Mesenchymal stem cell (in vitro differentiated cells and primary cell): Measurements from ENCODE around the gene SMIM10L1.

Experiments used
- DNase-seq: peaks from one replicate; pipeline ENCODE4 v3.0.0-alpha.2; 2013
- H2AFZ ChIP-seq: one replicate; pipeline ENCODE4 v1.6.1; 2013; ENCODE audit warnings: low read depth, mild to moderate bottlenecking, control low read depth, inconsistent platforms, low read length, moderate library complexity
- H2AK5ac ChIP-seq: 2 replicates; pipeline ENCODE4 v1.6.1; 2013; ENCODE audit warnings: low read length, moderate library complexity, mild to moderate bottlenecking, inconsistent platforms; ENCODE audit not compliant: severe bottlenecking
- H2BK120ac ChIP-seq: one replicate; pipeline ENCODE4 v1.6.1; 2013; ENCODE audit warnings: low read depth, mild to moderate bottlenecking, inconsistent platforms, low read length, moderate library complexity
- H2BK12ac ChIP-seq, 2 experiments: one replicate each; pipeline ENCODE4 v1.6.1; 2013; ENCODE audit warnings: inconsistent platforms in 2 of 2, low read length in 2 of 2, mild to moderate bottlenecking in 2 of 2, moderate library complexity in 2 of 2, control low read depth in 1 of 2
- H2BK15ac ChIP-seq: one replicate; pipeline ENCODE4 v1.6.1; 2013; ENCODE audit warnings: mild to moderate bottlenecking, low read depth, inconsistent platforms; ENCODE audit not compliant: poor library complexity, severe bottlenecking
- H2BK5ac ChIP-seq: 2 replicates; pipeline ENCODE4 v1.6.1; 2013; ENCODE audit warnings: low read depth, mild to moderate bottlenecking, low read length, control low read depth, inconsistent platforms; ENCODE audit not compliant: poor library complexity, severe bottlenecking
- H3K14ac ChIP-seq, 2 experiments: one replicate each; pipeline ENCODE4 v1.6.1; 2013; ENCODE audit warnings: inconsistent platforms in 2 of 2, low read length in 2 of 2, control low read depth in 1 of 2, mild to moderate bottlenecking in 1 of 2, moderate library complexity in 1 of 2
- H3K18ac ChIP-seq, 2 experiments: one replicate each; pipeline ENCODE4 v1.6.1; 2013; ENCODE audit warnings: inconsistent platforms in 2 of 2, low read length in 2 of 2, control low read depth in 1 of 2, low read depth in 1 of 2, mild to moderate bottlenecking in 1 of 2
- H3K23ac ChIP-seq, 2 experiments: one replicate each; pipeline ENCODE4 v1.6.1; 2013; ENCODE audit warnings: inconsistent platforms in 2 of 2, low read length in 2 of 2, mild to moderate bottlenecking in 2 of 2, moderate library complexity in 2 of 2, control low read depth in 1 of 2
- H3K27ac ChIP-seq: 2 replicates; pipeline ENCODE4 v1.5.1; 2013; ENCODE audit warnings: mild to moderate bottlenecking, moderate library complexity, low read length, control low read depth, inconsistent platforms; ENCODE audit not compliant: poor library complexity, severe bottlenecking
- H3K27me3 ChIP-seq, 2 experiments: 2 replicates each; pipeline versions ENCODE4 v1.6.1 to v1.7.0; 2013; ENCODE audit warnings: low read length in 2 of 2, mild to moderate bottlenecking in 2 of 2, moderate library complexity in 2 of 2, control low read depth in 1 of 2, inconsistent platforms in 1 of 2; ENCODE audit not compliant: control insufficient read depth in 1 of 2, insufficient read depth in 1 of 2
- H3K36me3 ChIP-seq, 2 experiments: 2 replicates each; pipeline versions ENCODE4 v1.6.1 to v1.7.0; 2013; ENCODE audit warnings: low read length in 2 of 2, control low read depth in 1 of 2, inconsistent platforms in 1 of 2, low read depth in 1 of 2, mild to moderate bottlenecking in 1 of 2; ENCODE audit not compliant: insufficient read depth in 2 of 2, control insufficient read depth in 1 of 2
- H3K4ac ChIP-seq, 2 experiments: one replicate each; pipeline ENCODE4 v1.6.1; 2013; ENCODE audit warnings: inconsistent platforms in 2 of 2, low read length in 2 of 2, mild to moderate bottlenecking in 2 of 2, moderate library complexity in 2 of 2, control low read depth in 1 of 2, low read depth in 1 of 2
- H3K4me1 ChIP-seq: 2 replicates; pipeline ENCODE4 v1.6.1; 2013; ENCODE audit warnings: low read depth, low read length, control low read depth; ENCODE audit not compliant: control insufficient read depth, insufficient read depth
- H3K4me2 ChIP-seq: 2 replicates; pipeline ENCODE4 v1.6.1; 2013; ENCODE audit warnings: low read length, mild to moderate bottlenecking, inconsistent platforms; ENCODE audit not compliant: poor library complexity, severe bottlenecking
- H3K4me3 ChIP-seq, 2 experiments: 2 replicates each; pipeline versions ENCODE4 v1.5.1 to v1.7.0; 2013; ENCODE audit warnings: low read length in 2 of 2, mild to moderate bottlenecking in 2 of 2, control low read depth in 1 of 2, low read depth in 1 of 2; ENCODE audit not compliant: insufficient read depth in 1 of 2
- H3K79me1 ChIP-seq: replicated peaks from 2 replicates; pipeline ENCODE4 v1.6.1; 2013; ENCODE audit warnings: mild to moderate bottlenecking, control low read depth, low read length, inconsistent platforms; ENCODE audit not compliant: poor library complexity, severe bottlenecking
- H3K9ac ChIP-seq: 2 replicates; pipeline ENCODE4 v1.7.0; 2013; ENCODE audit warnings: mild to moderate bottlenecking, low read length, moderate library complexity
- H3K9me3 ChIP-seq: 2 replicates; pipeline ENCODE4 v1.7.0; 2013; ENCODE audit warnings: mild to moderate bottlenecking, low read length; ENCODE audit not compliant: control insufficient read depth
- H4K8ac ChIP-seq: one replicate; pipeline ENCODE4 v1.6.1; 2013; ENCODE audit warnings: inconsistent platforms, mild to moderate bottlenecking, low read length, moderate library complexity
- H4K91ac ChIP-seq: one replicate; pipeline ENCODE4 v1.6.1; 2013; ENCODE audit warnings: mild to moderate bottlenecking, low read length, inconsistent platforms
- WGBS: methylation state at CpG from one replicate; pipeline ENCODE4 v1.1.7; 2013; ENCODE audit warnings: mixed read lengths; 5-methylcytosine and 5-hydroxymethylcytosine counted together

Gene SMIM10L1

GRCh38 chr12:11133816-11134215 lies 37.2 kb upstream of the SMIM10L1 start:
- no peak overlapping the region for H3K27ac ChIP-seq

GRCh38 chr12:11134305-11134704 lies 36.7 kb upstream of the SMIM10L1 start, which contains the start of gene TAS2R30:
TAS2R30 (minus strand) TSS chr12:11134644; CDS start chr12:11134244, 400 bp downstream.
- peaks cover 0 to 3% of the 10 kb centered on the region in 2 experiments for H3K36me3 ChIP-seq
- no peak within 1 kb of the TSS for H3K4me3 ChIP-seq
- no peak within 1 kb of the TSS for H3K14ac ChIP-seq
- H3K4me2 ChIP-seq, result no peak within 1 kb of the TSS
- H4K91ac ChIP-seq, result no peak within 1 kb of the TSS
- H3K9ac ChIP-seq, result no peak within 1 kb of the TSS
- H3K18ac ChIP-seq, result no peak within 1 kb of the TSS
- H2BK120ac ChIP-seq, result no peak within 1 kb of the TSS
- H2AK5ac ChIP-seq, result no peak within 1 kb of the TSS
- no peak within 1 kb of the TSS for H4K8ac ChIP-seq
- no peaks in the 10 kb centered on the region for H3K27me3 ChIP-seq
- H3K9me3 ChIP-seq, result no peaks in the 10 kb centered on the region
- no peak within 1 kb of the TSS for H3K27ac ChIP-seq
- H2BK15ac ChIP-seq, result no peak within 1 kb of the TSS
- DNase-seq, result no peak
- peaks cover 24% of the 10 kb centered on the region for H3K79me1 ChIP-seq
- no peak within 1 kb of the TSS for H2BK12ac ChIP-seq
- H2BK5ac ChIP-seq, result no peak within 1 kb of the TSS
- H3K4ac ChIP-seq, result no peak within 1 kb of the TSS
- no peak within 1 kb of the TSS for H2AFZ ChIP-seq
- peaks cover 2% of the 10 kb centered on the region for H3K4me1 ChIP-seq
- no peak within 1 kb of the TSS for H3K23ac ChIP-seq
- WGBS, result 100% methylated on average over 2 of the region's 3 CpGs

More at GRCh38 chr12:11133816-11134215, 37.2 kb upstream of the SMIM10L1 start:
- H3K9ac ChIP-seq, result no peak overlapping the region
- no peak overlapping the region for H4K91ac ChIP-seq
- no peak overlapping the region for H3K14ac ChIP-seq
- H3K4ac ChIP-seq, result no peak overlapping the region
- no peak overlapping the region for H2BK12ac ChIP-seq
- H3K27me3 ChIP-seq, result no peaks in the 10 kb centered on the region
- no peak overlapping the region for H3K23ac ChIP-seq
- H2AK5ac ChIP-seq, result no peak overlapping the region
- H2BK15ac ChIP-seq, result no peak overlapping the region
- H3K79me1 ChIP-seq, result peaks cover 26% of the 10 kb centered on the region
- H4K8ac ChIP-seq, result no peak overlapping the region
- H2BK120ac ChIP-seq, result no peak overlapping the region
- peaks cover 4% of the 10 kb centered on the region for H3K4me1 ChIP-seq
- no peak overlapping the region for H2AFZ ChIP-seq
- peaks cover 0 to 8% of the 10 kb centered on the region in 2 experiments for H3K36me3 ChIP-seq
- no peak overlapping the region for H3K4me2 ChIP-seq
- no peak overlapping the region for H3K4me3 ChIP-seq
- no peak for DNase-seq
- no peak overlapping the region for H3K18ac ChIP-seq
- no peak overlapping the region for H2BK5ac ChIP-seq
- H3K9me3 ChIP-seq, result no peaks in the 10 kb centered on the region
- 100% methylated on average over 2 of the region's 2 CpGs for WGBS

GRCh38 chr12:11136075-11136474 lies 34.9 kb upstream of the SMIM10L1 start:
- WGBS, result 71% methylated on average over 1 of the region's 2 CpGs
- Histone ChIP-seq H3K79me1 (peaks cover 11% of the 10 kb centered on the region), H3K36me3 (no peaks in the 10 kb centered on the region), H4K91ac (no peak overlapping the region), H2BK5ac (no peak overlapping the region), H3K14ac (no peak overlapping the region), H3K4me1 (peaks cover 2% of the 10 kb centered on the region), H2BK15ac (no peak overlapping the region), H2AK5ac (no peak overlapping the region), H3K27ac (no peak overlapping the region), H4K8ac (no peak overlapping the region), H3K4ac (no peak overlapping the region), H3K18ac (no peak overlapping the region), H2AFZ (no peak overlapping the region), H3K4me3 (no peak overlapping the region), H3K27me3 (no peaks in the 10 kb centered on the region), H2BK120ac (no peak overlapping the region), H2BK12ac (no peak overlapping the region), H3K4me2 (no peak overlapping the region), H3K9ac (no peak overlapping the region), H3K23ac (no peak overlapping the region), H3K9me3 (no peaks in the 10 kb centered on the region)
- DNase-seq, result no peak

- Histone ChIP-seq H4K8ac (no peak overlapping the region), H3K9me3 (no peaks in the 10 kb centered on the region), H2BK12ac (no peak overlapping the region), H3K4me1 (peaks cover 2% of the 10 kb centered on the region), H4K91ac (no peak overlapping the region), H3K79me1 (peaks cover 20% of the 10 kb centered on the region), H3K36me3 (peaks cover 2% of the 10 kb centered on the region in 2 experiments), H2BK5ac (no peak overlapping the region), H2AFZ (no peak overlapping the region), H3K18ac (no peak overlapping the region), H2BK120ac (no peak overlapping the region), H3K4me3 (no peak overlapping the region), H3K9ac (no peak overlapping the region), H3K27ac (no peak overlapping the region), H3K4ac (no peak overlapping the region), H3K4me2 (no peak overlapping the region), H2BK15ac (no peak overlapping the region), H3K23ac (no peak overlapping the region), H2AK5ac (no peak overlapping the region), H3K27me3 (no peaks in the 10 kb centered on the region), H3K14ac (no peak overlapping the region)
- no peak for DNase-seq
- no CpG with 5 or more reads among the region's 2 CpGs for WGBS
Observed at GRCh38 chr12:11143352-11143751, 27.6 kb upstream of the SMIM10L1 start.
